Endothelial cell of umbilical vein (primary cell): Measurements from ENCODE around the gene PRR14. TPM values are rescaled to one million over a fixed set of nuclear protein-coding genes. Genes with fewer than 3 reads are reported as not detected.

Experiments used
- BruUV-seq: library from RNA; stranded (reverse); fragments of 400-500 nt; replicated peaks from 2 replicates; lab custom pipeline; 2021; lab: Mats Ljungman, UMichigan
- CTCF ChIA-PET: fragments of 300-600, 350-600 bp; sonication (Branson Sonifier 250); formaldehyde crosslinking; loops from one replicate; lab custom pipeline; 2021; ENCODE audit warnings: antibody characterized with exemption, inconsistent platforms; lab: Charles Lee
- POLR2A ChIA-PET: fragments of 300-600, 350-600 bp; sonication (Branson Sonifier 250); formaldehyde crosslinking; loops from one replicate; lab custom pipeline; 2021; ENCODE audit warnings: antibody characterized with exemption, inconsistent platforms; lab: Charles Lee
- DNase-seq: peaks from one replicate; pipeline ENCODE4 v3.0.0-alpha.2; 2011; ENCODE audit warnings: low read depth, low spot score
- FAIRE-seq: peaks from 2 replicates; lab custom pipeline; 2011; peaks lifted over from hg19 to GRCh38; lab: Jason Lieb, UNC
- H2AFZ ChIP-seq: 2 replicates; pipeline ENCODE4 v1.6.0; 2012; ENCODE audit warnings: low read depth, low read length, control low read depth, inconsistent platforms
- H3K27ac ChIP-seq: 2 replicates; pipeline ENCODE4 v1.5.1; 2011; ENCODE audit warnings: low read depth, mild to moderate bottlenecking, control low read depth, low read length, moderate library complexity; ENCODE audit not compliant: insufficient read depth
- H3K27me3 ChIP-seq, 2 experiments: 2 replicates each; pipeline versions ENCODE4 v1.6.0 to v1.6.1; 2011; ENCODE audit warnings: low read length in 2 of 2, mixed read lengths in 1 of 2; ENCODE audit not compliant: control insufficient read depth in 2 of 2, insufficient read depth in 2 of 2
- H3K36me3 ChIP-seq, 2 experiments: 2 replicates in 1 of 2; 3 replicates in 1 of 2; pipeline ENCODE4 v1.5.1; 2011; ENCODE audit warnings: low read length in 2 of 2, mild to moderate bottlenecking in 1 of 2, moderate library complexity in 1 of 2; ENCODE audit not compliant: control insufficient read depth in 2 of 2, insufficient read depth in 2 of 2; ENCODE audit errors: extremely low read depth in 1 of 2
- H3K4me1 ChIP-seq: 3 replicates; pipeline ENCODE4 v1.5.1; 2011; ENCODE audit warnings: mild to moderate bottlenecking, low read length; ENCODE audit not compliant: control insufficient read depth, insufficient read depth; ENCODE audit errors: extremely low read depth
- H3K4me2 ChIP-seq: 2 replicates; pipeline ENCODE4 v1.6.1; 2011; ENCODE audit warnings: low read length, control low read depth, mixed read lengths; ENCODE audit not compliant: insufficient read depth
- H3K4me3 ChIP-seq, 3 experiments: fragments of 200-600 bp in 1 of 3; sonication (generic), shearing (Covaris generic) in 1 of 3; replicated peaks in 1 of 3; 2 replicates each; pipeline ENCODE4 v1.5.1; 2011 to 2016; ENCODE audit warnings: control low read depth in 3 of 3, low read length in 3 of 3, mild to moderate bottlenecking in 2 of 3, inconsistent platforms in 1 of 3, low read depth in 1 of 3, moderate library complexity in 1 of 3; ENCODE audit not compliant: insufficient read depth in 1 of 3
- H3K79me2 ChIP-seq: 2 replicates; pipeline ENCODE4 v1.6.0; 2012; ENCODE audit warnings: low read length, inconsistent platforms; ENCODE audit not compliant: control insufficient read depth, insufficient read depth
- H3K9ac ChIP-seq: replicated peaks from 2 replicates; pipeline ENCODE3; 2011; ENCODE audit warnings: low read length, control low read depth; ENCODE audit not compliant: insufficient read depth; ENCODE audit errors: extremely low read depth
- H3K9me1 ChIP-seq: replicated peaks from 3 replicates; pipeline ENCODE4 v1.6.0; 2011; ENCODE audit warnings: mild to moderate bottlenecking, low read length; ENCODE audit not compliant: control insufficient read depth, insufficient read depth; ENCODE audit errors: extremely low read depth
- H3K9me3 ChIP-seq: replicated peaks from 2 replicates; pipeline ENCODE4 v1.5.1; 2012; ENCODE audit warnings: low read length, inconsistent platforms; ENCODE audit not compliant: control insufficient read depth, insufficient read depth
- H4K20me1 ChIP-seq: replicated peaks from 2 replicates; pipeline ENCODE3; 2011; ENCODE audit warnings: mild to moderate bottlenecking, low read length; ENCODE audit not compliant: control insufficient read depth, insufficient read depth; ENCODE audit errors: extremely low read depth
- CTCF ChIP-seq, 2 donors: IDR thresholded peaks; 1 replicate in 1 of 2; 2 replicates in 1 of 2; pipeline ENCODE4 v1.5.1; 2011; ENCODE audit warnings: low read length in 2 of 2, mild to moderate bottlenecking in 2 of 2, moderate library complexity in 2 of 2, control low read depth in 1 of 2, inconsistent platforms in 1 of 2, low read depth in 1 of 2; ENCODE audit not compliant: insufficient read depth in 1 of 2; ENCODE audit errors: extremely low read depth in 1 of 2
- EZH2 ChIP-seq: IDR thresholded peaks from 2 replicates; pipeline ENCODE4 v1.6.1; 2012; ENCODE audit warnings: borderline replicate concordance, low read depth, mild to moderate bottlenecking, moderate library complexity, low read length, inconsistent platforms; ENCODE audit not compliant: severe bottlenecking
- FOS ChIP-seq: IDR thresholded peaks from 2 replicates; pipeline ENCODE4 v1.6.1; 2011; ENCODE audit warnings: mild to moderate bottlenecking, low read length, moderate library complexity, borderline replicate concordance; ENCODE audit not compliant: insufficient read depth
- GATA2 ChIP-seq: IDR thresholded peaks from 2 replicates; pipeline ENCODE4 v1.7.0; 2011; ENCODE audit warnings: low read depth, mild to moderate bottlenecking, moderate library complexity, mixed read lengths, low read length; ENCODE audit not compliant: insufficient read length, insufficient read depth
- JUN ChIP-seq: IDR thresholded peaks from 2 replicates; pipeline ENCODE4 v1.6.1; 2011; ENCODE audit warnings: borderline replicate concordance, low read depth; ENCODE audit not compliant: insufficient read length, insufficient read depth
- MAX ChIP-seq: IDR thresholded peaks from 2 replicates; pipeline ENCODE4 v1.6.1; 2011; ENCODE audit not compliant: insufficient read depth, insufficient read length
- MYC ChIP-seq: IDR thresholded peaks from one replicate; pipeline ENCODE4 v1.6.1; 2011; ENCODE audit warnings: mild to moderate bottlenecking, low read depth, low read length
- POLR2A ChIP-seq: IDR thresholded peaks from 2 replicates; pipeline ENCODE4 v1.6.1; 2012; ENCODE audit warnings: low read depth, mild to moderate bottlenecking, control low read depth, low read length
- POLR2AphosphoS5 ChIP-seq: IDR thresholded peaks from 2 replicates; pipeline ENCODE4 v1.6.1; 2012; ENCODE audit warnings: low read depth, mild to moderate bottlenecking, control low read depth, low read length, moderate library complexity; ENCODE audit not compliant: insufficient read depth
- dilution Hi-C: fragments of 300-500 bp; cut with MboI; formaldehyde crosslinking; loops from one replicate; pipeline ENCODE4 v1.15.0; 2019; ENCODE audit warnings: low sequenced_read_pairs; ENCODE audit not compliant: extremely low pct_ligation_motif_present
- intact Hi-C: fragments of 100-400 bp; cut with micrococcal nuclease; formaldehyde crosslinking; loops from one replicate; pipeline ENCODE4 v1.10.0; 2022
- polyA plus RNA-seq, 4 experiments: library from polyadenylated mRNA; depleted of rRNA in 3 of 4; stranded (reverse) in 3 of 4; unstranded in 1 of 4; fragments of >200 nt; gene quantifications; 2 replicates each; pipeline versions ENCODE4 v1.2.1 to v1.2.3, GENCODE V29; 2011 to 2012; ENCODE audit warnings: missing spikeins in 1 of 4
- total RNA-seq: library from RNA; stranded (reverse); gene quantifications from 2 replicates; pipeline ENCODE4 v1.2.3, GENCODE V29; 2021

The PRR14 gene
- total and polyA plus RNA-seq, 2 donors (not counting 3 experiments of a cell fraction or from before 2014, with no cell fraction given): 17.0 to 70.0 TPM

- ChIA-PET CTCF (interaction anchor here (0.8 kb wide), 1 partner anchor 197 kb away, joined by 4 read pairs; no protein-coding TSS in a partner anchor), POLR2A (no interaction called here)
- H3K27me3 ChIP-seq: no peaks in the 10 kb centered on the region
- no peak overlapping the region for H2AFZ ChIP-seq
- no peak overlapping the region for H3K27ac ChIP-seq
- H3K4me3 ChIP-seq: no peak overlapping the region
- TF ChIP-seq MAX (no peak), FOS (no peak), EZH2 (no peak), POLR2AphosphoS5 (no peak), GATA2 (no peak), JUN (no peak), MYC (no peak), CTCF (IDR thresholded peaks at IDR 0.05; ENCODE audit: extremely low read depth in 1 of 2, insufficient read depth in 1 of 2, low read depth in 1 of 2, low read length in 2 of 2) (no peak), POLR2A (no peak)
- no peaks in the 10 kb centered on the region for H4K20me1 ChIP-seq
- intact Hi-C loops (no loop called here), dilution Hi-C loops (no loop called here)
- no peak for DNase-seq
- H3K36me3 ChIP-seq: no peaks in the 10 kb centered on the region
- H3K9ac ChIP-seq: no peak overlapping the region
- H3K79me2 ChIP-seq: no peaks in the 10 kb centered on the region
- H3K9me3 ChIP-seq: no peaks in the 10 kb centered on the region
- peaks cover 8% of the 10 kb centered on the region for H3K4me1 ChIP-seq
- BruUV-seq: no TSS peak
- no peak for FAIRE-seq
- no peaks in the 10 kb centered on the region for H3K9me1 ChIP-seq
- no peak overlapping the region for H3K4me2 ChIP-seq
Measured at GRCh38 chr16:30645727-30646126, 5.0 kb upstream of the PRR14 start.
